ENCODE data around the gene FSIP1.

The FSIP1 gene

GRCh38 chr15:39586387-39587095 is 196.1 kb downstream of the FSIP1 start:
- no peak overlapping the region for H3K4me3 ChIP-seq (ENCODE audit: low read length)
- no peak for DNase-seq (ENCODE audit: low read depth)
- TF ChIP-seq CTCF (conservative IDR thresholded peaks at IDR 0.05; ENCODE audit: low read depth, low read length) = no peak

- no peak overlapping the region for H3K4me3 ChIP-seq (ENCODE audit: low read length)
- no peak for DNase-seq (ENCODE audit: low read depth)
- no peak for TF ChIP-seq CTCF (conservative IDR thresholded peaks at IDR 0.05; ENCODE audit: low read depth, low read length)
These were observed 196.8 kb downstream of the FSIP1 start for GRCh38 chr15:39585871-39586301.

- peak overlapping the region; percentile 5 for H3K4me3 ChIP-seq (ENCODE audit: low read length)
- no peak for DNase-seq (ENCODE audit: low read depth)
- TF ChIP-seq CTCF (conservative IDR thresholded peaks at IDR 0.05; ENCODE audit: low read depth, low read length) = no peak
These were observed 197.2 kb downstream of the FSIP1 start for GRCh38 chr15:39585389-39585841.

- peak overlapping the region; percentile 92 for H3K4me3 ChIP-seq (ENCODE audit: low read length)
- no peak for DNase-seq (ENCODE audit: low read depth)
- no peak for TF ChIP-seq CTCF (conservative IDR thresholded peaks at IDR 0.05; ENCODE audit: low read depth, low read length)
These were observed 197.8 kb downstream of the FSIP1 start for GRCh38 chr15:39584662-39585388.

GRCh38 chr15:39584266-39584659 is 198.4 kb downstream of the FSIP1 start:
- TF ChIP-seq CTCF (conservative IDR thresholded peaks at IDR 0.05; ENCODE audit: low read depth, low read length) = no peak
- no peak for DNase-seq (ENCODE audit: low read depth)
- peak overlapping the region; percentile 92 for H3K4me3 ChIP-seq (ENCODE audit: low read length)

- no peak for DNase-seq (ENCODE audit: low read depth)
- peak overlapping the region; percentile 92 for H3K4me3 ChIP-seq (ENCODE audit: low read length)
- TF ChIP-seq CTCF (conservative IDR thresholded peaks at IDR 0.05; ENCODE audit: low read depth, low read length) = peak; percentile 56
These were observed 198.9 kb downstream of the FSIP1 start for GRCh38 chr15:39583596-39584265.
